ENCODE results near the gene PCDH7.

PCDH7 gene

GRCh38 chr4:30765022-30765421 lies 44.9 kb downstream of the PCDH7 start:
- WGBS (ENCODE audit: insufficient coverage) = 83% methylated on average over 2 of the region's 4 CpGs
- ChIA-PET CTCF (no interaction called here), POLR2A (no interaction called here)

DNA sequence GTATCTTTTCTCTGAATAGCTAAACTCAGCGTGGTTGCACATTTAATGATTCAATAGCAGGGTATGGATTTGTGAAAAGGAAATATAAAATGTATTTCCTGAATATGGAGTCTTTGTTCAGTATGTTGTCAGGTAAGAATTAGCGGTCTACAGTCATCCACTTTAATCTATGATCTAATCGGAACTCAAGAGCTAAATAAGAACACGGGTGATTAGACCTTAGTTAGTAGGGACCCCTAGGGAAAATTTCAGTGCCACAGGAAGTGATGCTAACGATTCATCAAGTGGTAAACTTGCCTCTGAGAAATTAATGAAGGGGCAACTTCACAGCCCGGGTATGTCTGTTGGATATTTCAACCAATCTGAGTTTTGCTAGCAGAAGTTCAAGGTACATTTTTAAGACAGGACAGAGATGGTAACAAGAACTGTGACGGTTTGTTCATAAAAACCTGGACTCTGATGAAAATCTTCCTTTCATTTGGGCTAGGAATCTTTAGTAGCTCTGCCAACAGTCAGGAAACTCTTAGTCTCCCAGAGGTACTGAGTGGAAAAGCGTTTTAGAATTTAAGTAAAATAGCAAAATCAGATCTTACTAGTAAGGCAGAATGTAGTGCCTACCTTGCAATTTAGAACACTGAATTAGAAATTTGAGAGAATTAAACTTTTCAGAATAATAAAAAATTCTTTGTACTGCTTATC lies 47.1 kb downstream of the PCDH7 start:
- no peaks in the 10 kb centered on the region for H3K27me3 ChIP-seq (replicated peaks in 2 of 5; ENCODE audit: control insufficient read depth in 4 of 5, insufficient read depth in 5 of 5, low read length in 4 of 5)
- no peak for DNase-seq
- no peaks in the 10 kb centered on the region for H3K9me3 ChIP-seq (ENCODE audit: control extremely low read depth in 1 of 5, control insufficient read depth in 4 of 5, insufficient read depth in 2 of 5, low read depth in 1 of 5, low read length in 4 of 5)
- H3K36me3 ChIP-seq (ENCODE audit: control insufficient read depth in 4 of 4, insufficient read depth in 4 of 4, low read length in 3 of 4) = no peaks in the 10 kb centered on the region
- POLR2A ChIA-PET = no interaction called here
- WGBS (ENCODE audit: insufficient coverage) = 96% methylated on average over 7 of the region's 8 CpGs
- CTCF ChIA-PET = no interaction called here
- peaks cover 0 to 14% (median 9%) of the 10 kb centered on the region in 4 experiments for H3K4me1 ChIP-seq (ENCODE audit: control extremely low read depth in 1 of 4, control insufficient read depth in 4 of 4, insufficient read depth in 4 of 4, low read length in 3 of 4)
- H3K4me3 ChIP-seq (ENCODE audit: control insufficient read depth in 1 of 7, extremely low read depth in 1 of 7, insufficient read depth in 4 of 7, low read depth in 2 of 7, low read length in 6 of 7) = no peak overlapping the region
- no peak overlapping the region for H3K27ac ChIP-seq (ENCODE audit: insufficient read depth in 1 of 2, low read depth in 1 of 2, low read length in 2 of 2, poor library complexity in 1 of 2, severe bottlenecking in 2 of 2)

More at GRCh38 chr4:30765022-30765421, 44.9 kb downstream of the PCDH7 start:
- peak; percentile 15 to 49 (median 41) for DNase-seq
- Histone ChIP-seq H3K27ac (ENCODE audit: insufficient read depth in 1 of 2, low read depth in 1 of 2, low read length in 2 of 2, poor library complexity in 1 of 2, severe bottlenecking in 2 of 2) (no peak overlapping the region), H3K4me1 (ENCODE audit: control extremely low read depth in 1 of 4, control insufficient read depth in 4 of 4, insufficient read depth in 4 of 4, low read length in 3 of 4) (peaks cover 3 to 21% (median 12%) of the 10 kb centered on the region in 4 experiments), H3K9me3 (ENCODE audit: control extremely low read depth in 1 of 5, control insufficient read depth in 4 of 5, insufficient read depth in 2 of 5, low read depth in 1 of 5, low read length in 4 of 5) (no peaks in the 10 kb centered on the region), H3K36me3 (ENCODE audit: control insufficient read depth in 4 of 4, insufficient read depth in 4 of 4, low read length in 3 of 4) (no peaks in the 10 kb centered on the region), H3K4me3 (ENCODE audit: control insufficient read depth in 1 of 7, extremely low read depth in 1 of 7, insufficient read depth in 4 of 7, low read depth in 2 of 7, low read length in 6 of 7) (peak overlapping the region in 1 of 7 experiments; percentile 17), H3K27me3 (replicated peaks in 2 of 5; ENCODE audit: control insufficient read depth in 4 of 5, insufficient read depth in 5 of 5, low read length in 4 of 5) (no peaks in the 10 kb centered on the region)

DNA sequence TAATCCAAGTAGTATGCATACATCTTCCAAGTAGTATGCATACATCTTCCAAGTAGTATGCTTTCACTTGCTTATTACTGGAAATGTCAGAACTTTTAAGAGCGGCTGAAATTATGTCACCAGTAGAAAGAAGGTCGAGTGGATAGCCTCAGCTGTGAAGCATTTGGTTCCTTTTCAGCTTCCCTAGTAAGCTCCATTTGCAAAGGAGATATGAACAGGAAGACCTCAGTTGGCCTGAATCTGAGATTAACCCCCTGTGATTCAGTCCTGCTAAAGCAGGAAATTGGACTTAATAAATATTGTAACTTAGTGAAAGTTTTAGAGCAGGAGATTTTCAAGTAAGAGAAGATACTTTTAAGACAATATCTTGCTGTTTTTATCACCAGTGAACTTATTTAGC lies 48.1 kb downstream of the PCDH7 start:
- ChIA-PET CTCF (no interaction called here), POLR2A (no interaction called here)
- Histone ChIP-seq H3K36me3 (ENCODE audit: control insufficient read depth in 4 of 4, insufficient read depth in 4 of 4, low read length in 3 of 4) (no peaks in the 10 kb centered on the region), H3K27ac (ENCODE audit: insufficient read depth in 1 of 2, low read depth in 1 of 2, low read length in 2 of 2, poor library complexity in 1 of 2, severe bottlenecking in 2 of 2) (no peak overlapping the region), H3K9me3 (ENCODE audit: control extremely low read depth in 1 of 5, control insufficient read depth in 4 of 5, insufficient read depth in 2 of 5, low read depth in 1 of 5, low read length in 4 of 5) (no peaks in the 10 kb centered on the region), H3K4me1 (ENCODE audit: control extremely low read depth in 1 of 4, control insufficient read depth in 4 of 4, insufficient read depth in 4 of 4, low read length in 3 of 4) (peaks cover 0 to 14% (median 9%) of the 10 kb centered on the region in 4 experiments), H3K27me3 (replicated peaks in 2 of 5; ENCODE audit: control insufficient read depth in 4 of 5, insufficient read depth in 5 of 5, low read length in 4 of 5) (no peaks in the 10 kb centered on the region), H3K4me3 (ENCODE audit: control insufficient read depth in 1 of 7, extremely low read depth in 1 of 7, insufficient read depth in 4 of 7, low read depth in 2 of 7, low read length in 6 of 7) (no peak overlapping the region)
- DNase-seq = no peak
- WGBS (ENCODE audit: insufficient coverage) = 20% methylated on average over 1 of the region's 2 CpGs

DNA sequence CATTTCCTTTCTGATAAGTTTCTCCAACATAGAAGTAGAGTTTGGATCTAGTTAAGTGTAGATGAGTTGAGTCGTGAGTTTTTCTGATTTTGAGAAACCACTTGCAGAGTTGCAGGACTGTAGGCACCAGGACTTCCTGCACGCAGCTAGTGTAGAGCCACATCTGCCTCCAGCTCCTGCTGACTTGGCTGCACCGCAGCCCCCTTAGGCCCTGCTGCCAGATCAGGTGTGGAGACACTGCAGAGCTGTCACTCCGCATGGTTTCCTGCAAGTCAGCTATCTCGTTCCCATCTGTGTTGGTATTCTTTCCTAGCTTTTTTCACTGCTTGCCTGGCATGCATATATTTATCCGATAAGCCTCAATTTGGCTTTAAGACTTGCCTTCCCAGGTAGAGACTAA lies 48.9 kb downstream of the PCDH7 start:
- CTCF ChIA-PET = interaction anchor here (0.7 kb wide), 1 partner anchor 11 kb away, joined by 3 read pairs; no protein-coding TSS in a partner anchor
- Histone ChIP-seq H3K27ac (ENCODE audit: insufficient read depth in 1 of 2, low read depth in 1 of 2, low read length in 2 of 2, poor library complexity in 1 of 2, severe bottlenecking in 2 of 2) (no peak overlapping the region), H3K27me3 (replicated peaks in 2 of 5; ENCODE audit: control insufficient read depth in 4 of 5, insufficient read depth in 5 of 5, low read length in 4 of 5) (no peaks in the 10 kb centered on the region), H3K4me3 (ENCODE audit: control insufficient read depth in 1 of 7, extremely low read depth in 1 of 7, insufficient read depth in 4 of 7, low read depth in 2 of 7, low read length in 6 of 7) (no peak overlapping the region), H3K9me3 (ENCODE audit: control extremely low read depth in 1 of 5, control insufficient read depth in 4 of 5, insufficient read depth in 2 of 5, low read depth in 1 of 5, low read length in 4 of 5) (no peaks in the 10 kb centered on the region), H3K36me3 (ENCODE audit: control insufficient read depth in 4 of 4, insufficient read depth in 4 of 4, low read length in 3 of 4) (no peaks in the 10 kb centered on the region), H3K4me1 (ENCODE audit: control extremely low read depth in 1 of 4, control insufficient read depth in 4 of 4, insufficient read depth in 4 of 4, low read length in 3 of 4) (peaks cover 0 to 14% (median 9%) of the 10 kb centered on the region in 4 experiments)
- 97% methylated on average over 4 of the region's 6 CpGs for WGBS (ENCODE audit: insufficient coverage)
- POLR2A ChIA-PET = no interaction called here
- DNase-seq = no peak

- peak in 1 of 3 donors; percentile 15 for DNase-seq
- ChIA-PET CTCF (no interaction called here), POLR2A (no interaction called here)
- no peak overlapping the region for H3K27ac ChIP-seq (ENCODE audit: insufficient read depth in 1 of 2, low read depth in 1 of 2, low read length in 2 of 2, poor library complexity in 1 of 2, severe bottlenecking in 2 of 2)
- H3K4me1 ChIP-seq (ENCODE audit: control extremely low read depth in 1 of 4, control insufficient read depth in 4 of 4, insufficient read depth in 4 of 4, low read length in 3 of 4) = peaks cover 0 to 11% (median 6%) of the 10 kb centered on the region in 4 experiments
- H3K9me3 ChIP-seq (ENCODE audit: control extremely low read depth in 1 of 5, control insufficient read depth in 4 of 5, insufficient read depth in 2 of 5, low read depth in 1 of 5, low read length in 4 of 5) = no peaks in the 10 kb centered on the region
- H3K36me3 ChIP-seq (ENCODE audit: control insufficient read depth in 4 of 4, insufficient read depth in 4 of 4, low read length in 3 of 4) = no peaks in the 10 kb centered on the region
- WGBS (ENCODE audit: insufficient coverage) = no CpG with 5 or more reads among the region's 2 CpGs
- H3K27me3 ChIP-seq (replicated peaks in 2 of 5; ENCODE audit: control insufficient read depth in 4 of 5, insufficient read depth in 5 of 5, low read length in 4 of 5) = no peaks in the 10 kb centered on the region
- no peak overlapping the region for H3K4me3 ChIP-seq (ENCODE audit: control insufficient read depth in 1 of 7, extremely low read depth in 1 of 7, insufficient read depth in 4 of 7, low read depth in 2 of 7, low read length in 6 of 7)
Observed at GRCh38 chr4:30770049-30770549, 49.9 kb downstream of the PCDH7 start.

GRCh38 chr4:30770812-30771211 lies 50.6 kb downstream of the PCDH7 start:
- ChIA-PET CTCF (no interaction called here), POLR2A (no interaction called here)
- Histone ChIP-seq H3K27me3 (replicated peaks in 2 of 5; ENCODE audit: control insufficient read depth in 4 of 5, insufficient read depth in 5 of 5, low read length in 4 of 5) (no peaks in the 10 kb centered on the region), H3K9me3 (ENCODE audit: control extremely low read depth in 1 of 5, control insufficient read depth in 4 of 5, insufficient read depth in 2 of 5, low read depth in 1 of 5, low read length in 4 of 5) (no peaks in the 10 kb centered on the region), H3K27ac (ENCODE audit: insufficient read depth in 1 of 2, low read depth in 1 of 2, low read length in 2 of 2, poor library complexity in 1 of 2, severe bottlenecking in 2 of 2) (no peak overlapping the region), H3K4me3 (ENCODE audit: control insufficient read depth in 1 of 7, extremely low read depth in 1 of 7, insufficient read depth in 4 of 7, low read depth in 2 of 7, low read length in 6 of 7) (no peak overlapping the region), H3K36me3 (ENCODE audit: control insufficient read depth in 4 of 4, insufficient read depth in 4 of 4, low read length in 3 of 4) (no peaks in the 10 kb centered on the region), H3K4me1 (ENCODE audit: control extremely low read depth in 1 of 4, control insufficient read depth in 4 of 4, insufficient read depth in 4 of 4, low read length in 3 of 4) (peaks cover 0 to 6% (median 5%) of the 10 kb centered on the region in 4 experiments)
- WGBS (ENCODE audit: insufficient coverage) = no CpG with 5 or more reads among the region's 2 CpGs
- DNase-seq = no peak

GRCh38 chr4:30776451-30776850 lies 56.3 kb downstream of the PCDH7 start:
- Histone ChIP-seq H3K27me3 (replicated peaks in 2 of 5; ENCODE audit: control insufficient read depth in 4 of 5, insufficient read depth in 5 of 5, low read length in 4 of 5) (no peaks in the 10 kb centered on the region), H3K27ac (ENCODE audit: insufficient read depth in 1 of 2, low read depth in 1 of 2, low read length in 2 of 2, poor library complexity in 1 of 2, severe bottlenecking in 2 of 2) (no peak overlapping the region), H3K4me3 (ENCODE audit: control insufficient read depth in 1 of 7, extremely low read depth in 1 of 7, insufficient read depth in 4 of 7, low read depth in 2 of 7, low read length in 6 of 7) (no peak overlapping the region), H3K36me3 (ENCODE audit: control insufficient read depth in 4 of 4, insufficient read depth in 4 of 4, low read length in 3 of 4) (no peaks in the 10 kb centered on the region), H3K9me3 (ENCODE audit: control extremely low read depth in 1 of 5, control insufficient read depth in 4 of 5, insufficient read depth in 2 of 5, low read depth in 1 of 5, low read length in 4 of 5) (no peaks in the 10 kb centered on the region), H3K4me1 (ENCODE audit: control extremely low read depth in 1 of 4, control insufficient read depth in 4 of 4, insufficient read depth in 4 of 4, low read length in 3 of 4) (no peaks in the 10 kb centered on the region)
- ChIA-PET POLR2A (no interaction called here), CTCF (interaction anchor here (0.7 kb wide), 1 partner anchor 1194 kb away, joined by 3 read pairs; no protein-coding TSS in a partner anchor)
- 100% methylated on average over 2 of the region's 3 CpGs for WGBS (ENCODE audit: insufficient coverage)
- DNase-seq = no peak
